ENCODE results near the gene RAB12.

GRCh38 chr18:8571399-8571798 lies 37.8 kb upstream of the RAB12 start:
- TF ChIP-seq EZH2phosphoT487 (IDR thresholded peaks at IDR 0.05; ENCODE audit: borderline replicate concordance): no peak
- no peak for TF ChIP-seq POLR2AphosphoS5 (IDR thresholded peaks at IDR 0.05; ENCODE audit: low read depth, low read length)
- no peak for TF ChIP-seq CBX3 (IDR thresholded peaks at IDR 0.05; ENCODE audit: low read depth)
- TF ChIP-seq CTCF (IDR thresholded peaks at IDR 0.05 in 2 of 3, conservative IDR thresholded peaks at IDR 0.05 in 1 of 3; ENCODE audit: borderline replicate concordance in 1 of 3, insufficient read depth in 1 of 3, low read depth in 2 of 3, low read length in 2 of 3): no peak
- TF ChIP-seq REST (IDR thresholded peaks at IDR 0.05; ENCODE audit: low read depth): no peak
- no peak for TF ChIP-seq SP1 (IDR thresholded peaks at IDR 0.05; ENCODE audit: low read depth)
- TF ChIP-seq CEBPB (IDR thresholded peaks at IDR 0.05; ENCODE audit: low read depth): no peak
- TF ChIP-seq EZH2 (IDR thresholded peaks at IDR 0.05): no peak
- TF ChIP-seq POLR2A (IDR thresholded peaks at IDR 0.05; ENCODE audit: borderline replicate concordance, extremely low read depth, insufficient read depth, insufficient read length): no peak
- no peak for TF ChIP-seq ZNF274 (IDR thresholded peaks at IDR 0.05; ENCODE audit: low read depth, low read length)
